GM12864 (cell line): ENCODE results near the gene LPCAT1.

ENCODE experiments used
- DNase-seq: peaks from one replicate; pipeline ENCODE4 v3.0.0-alpha.2; 2011; ENCODE audit warnings: low read depth
- H3K4me3 ChIP-seq: 2 replicates; pipeline ENCODE4 v1.5.1; 2011; ENCODE audit warnings: mild to moderate bottlenecking, low read depth, low read length, control low read depth
- TF ChIP-seq, protein P1 (sequence below): IDR thresholded peaks from 2 replicates; pipeline ENCODE4 v1.5.1; 2011; ENCODE audit warnings: low read depth, mild to moderate bottlenecking, moderate library complexity, low read length, control low read depth, inconsistent platforms; ENCODE audit errors: missing control alignments

The LPCAT1 gene

GRCh38 chr5:1415059-1415425, 108.7 kb downstream of the LPCAT1 start:
- TF ChIP-seq, protein P1, sequence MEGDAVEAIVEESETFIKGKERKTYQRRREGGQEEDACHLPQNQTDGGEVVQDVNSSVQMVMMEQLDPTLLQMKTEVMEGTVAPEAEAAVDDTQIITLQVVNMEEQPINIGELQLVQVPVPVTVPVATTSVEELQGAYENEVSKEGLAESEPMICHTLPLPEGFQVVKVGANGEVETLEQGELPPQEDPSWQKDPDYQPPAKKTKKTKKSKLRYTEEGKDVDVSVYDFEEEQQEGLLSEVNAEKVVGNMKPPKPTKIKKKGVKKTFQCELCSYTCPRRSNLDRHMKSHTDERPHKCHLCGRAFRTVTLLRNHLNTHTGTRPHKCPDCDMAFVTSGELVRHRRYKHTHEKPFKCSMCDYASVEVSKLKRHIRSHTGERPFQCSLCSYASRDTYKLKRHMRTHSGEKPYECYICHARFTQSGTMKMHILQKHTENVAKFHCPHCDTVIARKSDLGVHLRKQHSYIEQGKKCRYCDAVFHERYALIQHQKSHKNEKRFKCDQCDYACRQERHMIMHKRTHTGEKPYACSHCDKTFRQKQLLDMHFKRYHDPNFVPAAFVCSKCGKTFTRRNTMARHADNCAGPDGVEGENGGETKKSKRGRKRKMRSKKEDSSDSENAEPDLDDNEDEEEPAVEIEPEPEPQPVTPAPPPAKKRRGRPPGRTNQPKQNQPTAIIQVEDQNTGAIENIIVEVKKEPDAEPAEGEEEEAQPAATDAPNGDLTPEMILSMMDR, result no peak
- no peak overlapping the region for H3K4me3 ChIP-seq
- no peak for DNase-seq

DNA sequence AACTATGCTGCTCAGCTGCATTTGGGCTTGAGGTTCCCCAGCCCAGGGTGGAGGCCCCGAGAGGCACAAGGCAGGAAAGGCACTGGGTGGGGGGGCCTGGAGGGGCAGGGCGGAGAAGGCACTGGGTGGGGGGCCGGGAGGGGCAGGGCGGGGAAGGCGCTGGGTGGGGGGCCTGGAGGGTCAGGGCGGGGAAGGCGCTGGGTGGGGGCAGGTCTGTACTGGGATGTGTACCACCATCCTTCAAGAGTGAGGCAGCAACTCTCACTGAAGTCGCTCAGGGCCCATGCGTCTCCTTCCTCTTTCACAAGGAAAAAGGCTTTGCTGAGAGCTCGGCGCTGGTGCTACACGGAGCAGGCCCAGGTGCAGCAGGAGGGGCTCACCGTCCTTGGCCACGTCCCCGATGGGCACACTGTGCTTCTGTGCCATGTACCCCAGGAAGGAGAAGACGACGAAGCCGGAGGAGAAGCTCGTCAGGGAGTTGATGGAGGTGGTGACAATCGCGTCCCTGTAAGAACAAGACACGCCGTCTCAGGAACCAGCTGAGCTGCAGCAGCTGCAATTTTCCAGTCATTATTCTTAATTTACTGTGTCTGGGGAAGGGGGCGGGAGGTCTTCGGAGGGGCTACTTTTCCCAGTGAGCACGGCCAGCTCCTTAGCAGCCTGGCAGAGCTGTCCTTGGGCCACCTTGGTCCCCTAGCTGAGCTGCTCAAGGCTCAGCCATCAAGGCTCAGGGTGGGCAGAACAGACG, 109.3 kb downstream of the LPCAT1 start:
- TF ChIP-seq, protein P1, result no peak
- DNase-seq, result no peak
- H3K4me3 ChIP-seq, result no peak overlapping the region

DNA sequence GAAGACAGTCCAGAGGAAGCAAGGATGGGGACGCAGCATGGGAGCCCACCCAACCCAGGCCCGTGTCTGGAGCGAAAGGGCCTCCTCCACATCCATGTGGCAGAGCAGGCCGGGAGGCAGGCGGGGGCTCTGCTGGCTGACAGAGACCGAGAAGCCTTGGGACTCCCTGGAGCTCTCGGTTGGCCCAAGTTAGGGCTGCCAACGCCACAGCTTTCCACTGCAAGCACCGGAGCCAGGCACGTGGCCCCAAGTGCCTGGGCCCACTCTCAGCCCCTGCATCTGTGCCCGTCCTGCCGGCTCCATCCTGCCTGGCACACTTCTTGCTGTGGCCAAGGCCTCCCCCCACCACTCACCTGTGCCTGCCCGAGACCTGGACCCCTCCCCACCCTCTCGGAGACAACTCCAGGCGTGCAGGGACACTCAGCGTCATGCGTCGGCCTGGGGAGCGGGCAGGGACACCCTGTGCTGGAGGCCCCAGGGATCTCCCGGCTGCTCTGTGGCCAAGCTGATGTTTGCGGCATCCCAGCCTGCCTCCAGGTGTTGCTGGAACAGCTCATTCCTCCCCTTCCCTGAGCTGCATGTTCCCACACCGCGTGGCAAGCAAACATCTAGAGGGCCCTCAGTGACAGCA, 110.0 kb downstream of the LPCAT1 start:
- no peak overlapping the region for H3K4me3 ChIP-seq
- TF ChIP-seq, protein P1, result no peak
- DNase-seq, result no peak

DNA sequence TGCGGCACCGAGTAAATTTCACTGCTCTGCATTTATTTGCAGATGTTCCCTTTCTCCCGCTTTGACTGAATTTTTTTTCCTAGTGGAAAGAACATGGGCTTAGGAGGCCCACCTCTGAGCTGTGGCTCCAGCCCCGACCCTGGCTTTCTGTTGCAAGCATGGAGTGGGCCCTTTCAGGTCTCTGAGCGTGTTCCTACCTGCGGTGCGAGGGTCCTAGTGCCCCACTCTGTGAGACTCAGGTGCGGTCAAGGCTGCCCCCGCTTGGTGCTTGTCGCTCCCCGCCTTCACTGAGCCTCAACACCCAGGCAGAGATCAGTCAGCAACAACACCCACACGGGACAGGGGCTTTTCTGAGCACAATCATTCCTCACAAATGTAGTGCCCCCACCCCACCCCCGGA, 110.5 kb downstream of the LPCAT1 start:
- no peak overlapping the region for H3K4me3 ChIP-seq
- TF ChIP-seq, protein P1, result no peak
- no peak for DNase-seq

GRCh38 chr5:1412621-1413020, 111.1 kb downstream of the LPCAT1 start:
- TF ChIP-seq, protein P1, result no peak
- no peak overlapping the region for H3K4me3 ChIP-seq
- DNase-seq, result no peak

DNA sequence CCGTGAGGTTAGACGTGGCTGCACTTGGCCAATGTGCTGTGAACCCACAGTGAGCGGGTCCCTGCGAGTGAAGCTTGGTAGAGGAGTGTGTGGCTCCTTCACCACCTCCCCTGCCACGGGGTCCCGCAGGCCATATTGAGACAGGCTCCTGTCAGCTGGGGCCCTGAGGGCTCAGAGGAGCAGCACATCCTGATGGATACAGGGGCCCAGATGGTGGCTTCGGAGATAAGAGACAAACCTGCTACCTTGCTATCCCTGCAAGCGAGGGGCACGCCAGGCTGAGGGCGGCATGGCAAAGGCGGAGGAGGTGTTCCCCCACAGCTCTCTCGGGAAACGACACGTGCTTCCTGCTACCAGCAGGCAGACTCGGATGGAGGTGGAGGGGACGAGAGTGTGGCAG, 111.6 kb downstream of the LPCAT1 start:
- H3K4me3 ChIP-seq, result no peak overlapping the region
- TF ChIP-seq, protein P1, result no peak
- no peak for DNase-seq
